Glutamatergic neuron (in vitro differentiated cells): ENCODE data around the gene OR1L8. TPM values are rescaled to one million over a fixed set of nuclear protein-coding genes. Genes with fewer than 3 reads are reported as not detected.
A peak's percentile ranks its signal among the peaks of the same experiment; 100 is the strongest.

Source experiments
- DNase-seq: peaks from one replicate; pipeline ENCODE4 v3.0.0; 2022
- H3K27ac Mint-ChIP-seq: one replicate; pipeline ENCODE4 v1.8.0; 2020; ENCODE audit warnings: mild to moderate bottlenecking, mixed read lengths, inconsistent platforms; ENCODE audit not compliant: unreplicated experiment
- H3K27me3 Mint-ChIP-seq: one replicate; pipeline ENCODE4 v1.8.0; 2020; ENCODE audit warnings: mild to moderate bottlenecking, moderate library complexity, mixed read lengths, inconsistent platforms; ENCODE audit not compliant: unreplicated experiment
- H3K36me3 Mint-ChIP-seq: one replicate; pipeline ENCODE4 v1.8.0; 2020; ENCODE audit warnings: mild to moderate bottlenecking, mixed read lengths, inconsistent platforms; ENCODE audit not compliant: unreplicated experiment
- H3K4me1 Mint-ChIP-seq: one replicate; pipeline ENCODE4 v1.8.0; 2020; ENCODE audit warnings: mild to moderate bottlenecking, low read depth, mixed read lengths, inconsistent platforms; ENCODE audit not compliant: unreplicated experiment
- H3K4me3 Mint-ChIP-seq: one replicate; pipeline ENCODE4 v1.8.0; 2020; ENCODE audit warnings: mild to moderate bottlenecking, mixed read lengths, inconsistent platforms; ENCODE audit not compliant: unreplicated experiment
- H3K9me3 Mint-ChIP-seq: one replicate; pipeline ENCODE4 v1.8.0; 2020; ENCODE audit warnings: mild to moderate bottlenecking, moderate library complexity, mixed read lengths, inconsistent platforms; ENCODE audit not compliant: unreplicated experiment
- CTCF ChIP-seq: fragments of 200-600 bp; sonication (generic); IDR thresholded peaks from one replicate; pipeline ENCODE4 v1.5.0; 2021; ENCODE audit not compliant: partially characterized antibody, unreplicated experiment
- total RNA-seq: library from RNA; stranded (reverse); fragmentation: NEBNext Ultra II Directional; extraction: Animal tissue kit (Norgen Biotek cat#: 25700); gene quantifications from one replicate; pipeline ENCODE4 v1.2.1, GENCODE V29; 2021; ENCODE audit not compliant: unreplicated experiment

The OR1L8 gene
- total RNA-seq, 1 donor from 2014 or later: not detected

GRCh38 chr9:122562134-122562760 lies 20.9 kb downstream of the OR1L8 start:
- H3K4me3 Mint-ChIP-seq: no peak overlapping the region
- no peak overlapping the region for H3K27ac Mint-ChIP-seq
- no peaks in the 10 kb centered on the region for H3K36me3 Mint-ChIP-seq
- DNase-seq: peak; percentile 36
- H3K27me3 Mint-ChIP-seq: no peaks in the 10 kb centered on the region
- peaks cover 3% of the 10 kb centered on the region for H3K9me3 Mint-ChIP-seq
- no peak for TF ChIP-seq CTCF
- no peaks in the 10 kb centered on the region for H3K4me1 Mint-ChIP-seq

GRCh38 chr9:122561446-122561845 lies 21.7 kb downstream of the OR1L8 start:
- TF ChIP-seq CTCF: no peak
- Mint-ChIP-seq H3K4me1 (no peaks in the 10 kb centered on the region), H3K27ac (no peak overlapping the region), H3K36me3 (no peaks in the 10 kb centered on the region), H3K4me3 (no peak overlapping the region), H3K27me3 (no peaks in the 10 kb centered on the region), H3K9me3 (peaks cover 3% of the 10 kb centered on the region)
- no peak for DNase-seq

GRCh38 chr9:122552812-122553211 lies 30.4 kb downstream of the OR1L8 start, which contains the start of gene OR1N2:
Gene OR1N2, plus strand, starts transcription at chr9:122553112. Its CDS starts 100 bp downstream, at chr9:122553212.
- no peaks in the 10 kb centered on the region for H3K4me1 Mint-ChIP-seq
- no peak within 1 kb of the TSS for H3K4me3 Mint-ChIP-seq
- no peak for DNase-seq
- no peaks in the 10 kb centered on the region for H3K36me3 Mint-ChIP-seq
- no peaks in the 10 kb centered on the region for H3K9me3 Mint-ChIP-seq
- H3K27me3 Mint-ChIP-seq: no peaks in the 10 kb centered on the region
- no peak for TF ChIP-seq CTCF
- H3K27ac Mint-ChIP-seq: no peak within 1 kb of the TSS

GRCh38 chr9:122551371-122551770 lies 31.8 kb downstream of the OR1L8 start:
- no peaks in the 10 kb centered on the region for H3K4me1 Mint-ChIP-seq
- H3K4me3 Mint-ChIP-seq: no peak overlapping the region
- H3K36me3 Mint-ChIP-seq: no peaks in the 10 kb centered on the region
- TF ChIP-seq CTCF: no peak
- H3K9me3 Mint-ChIP-seq: no peaks in the 10 kb centered on the region
- H3K27me3 Mint-ChIP-seq: no peaks in the 10 kb centered on the region
- no peak for DNase-seq
- H3K27ac Mint-ChIP-seq: no peak overlapping the region

- Mint-ChIP-seq H3K27me3 (no peaks in the 10 kb centered on the region), H3K9me3 (no peaks in the 10 kb centered on the region), H3K4me1 (no peaks in the 10 kb centered on the region), H3K36me3 (no peaks in the 10 kb centered on the region), H3K4me3 (no peak overlapping the region), H3K27ac (no peak overlapping the region)
- no peak for TF ChIP-seq CTCF
- DNase-seq: no peak
These were observed 37.0 kb downstream of the OR1L8 start for GRCh38 chr9:122546196-122546595.
